Keratinocyte (primary cell): ENCODE measurements around the gene CYP17A1. TPM values are rescaled to one million over a fixed set of nuclear protein-coding genes. Genes with fewer than 3 reads are reported as not detected.

Source experiments
- DNase-seq: peaks from one replicate; pipeline ENCODE4 v3.0.0-alpha.2; 2011; ENCODE audit warnings: low read depth, missing footprints, low spot score
- FAIRE-seq: peaks from 2 replicates; lab custom pipeline; 2011; peaks lifted over from hg19 to GRCh38; lab: Jason Lieb, UNC
- H2AFZ ChIP-seq: 2 replicates; pipeline ENCODE4 v1.6.0; 2012; ENCODE audit warnings: low read length, control low read depth, inconsistent platforms; ENCODE audit not compliant: control insufficient read depth
- H3K27ac ChIP-seq: 2 replicates; pipeline ENCODE4 v1.5.1; 2011; ENCODE audit warnings: low read length; ENCODE audit not compliant: control insufficient read depth, insufficient read depth
- H3K27me3 ChIP-seq: 3 replicates; pipeline ENCODE4 v1.6.0; 2011; ENCODE audit warnings: low read length; ENCODE audit not compliant: control insufficient read depth, insufficient read depth; ENCODE audit errors: extremely low read depth
- H3K36me3 ChIP-seq, 2 experiments: 2 replicates in 1 of 2; 3 replicates in 1 of 2; pipeline ENCODE4 v1.5.1; 2011; ENCODE audit warnings: low read length in 2 of 2, mild to moderate bottlenecking in 1 of 2; ENCODE audit not compliant: control insufficient read depth in 2 of 2, insufficient read depth in 2 of 2; ENCODE audit errors: extremely low read depth in 1 of 2
- H3K4me1 ChIP-seq: 3 replicates; pipeline ENCODE4 v1.5.1; 2011; ENCODE audit warnings: low read length; ENCODE audit not compliant: control insufficient read depth, insufficient read depth; ENCODE audit errors: extremely low read depth
- H3K4me2 ChIP-seq: 3 replicates; pipeline ENCODE4 v1.6.0; 2011; ENCODE audit warnings: low read depth, low read length; ENCODE audit not compliant: control insufficient read depth, insufficient read depth; ENCODE audit errors: extremely low read depth
- H3K4me3 ChIP-seq, 3 experiments: fragments of 200-600 bp in 1 of 3; sonication (generic) in 1 of 3; 2 replicates in 2 of 3; 3 replicates in 1 of 3; pipeline ENCODE4 v1.5.1; 2011 to 2016; ENCODE audit warnings: low read length in 3 of 3, mild to moderate bottlenecking in 3 of 3, control low read depth in 2 of 3, inconsistent platforms in 1 of 3, low read depth in 1 of 3, mixed read lengths in 1 of 3, mixed run types in 1 of 3, moderate library complexity in 1 of 3; ENCODE audit not compliant: control insufficient read depth in 2 of 3, insufficient read depth in 2 of 3; ENCODE audit errors: extremely low read depth in 1 of 3
- H3K79me2 ChIP-seq: 2 replicates; pipeline ENCODE4 v1.6.0; 2012; ENCODE audit warnings: low read length; ENCODE audit not compliant: control insufficient read depth, insufficient read depth
- H3K9ac ChIP-seq: 3 replicates; pipeline ENCODE4 v1.6.0; 2011; ENCODE audit warnings: low read length; ENCODE audit not compliant: control insufficient read depth, insufficient read depth; ENCODE audit errors: extremely low read depth
- H3K9me1 ChIP-seq: 3 replicates; pipeline ENCODE4 v1.6.0; 2011; ENCODE audit warnings: low read length; ENCODE audit not compliant: control insufficient read depth, insufficient read depth; ENCODE audit errors: extremely low read depth
- H3K9me3 ChIP-seq: 2 replicates; pipeline ENCODE4 v1.5.1; 2012; ENCODE audit warnings: low read depth, low read length; ENCODE audit not compliant: control insufficient read depth
- H4K20me1 ChIP-seq: 3 replicates; pipeline ENCODE4 v1.6.0; 2011; ENCODE audit warnings: low read length; ENCODE audit not compliant: control insufficient read depth, insufficient read depth; ENCODE audit errors: extremely low read depth
- CTCF ChIP-seq, 3 experiments: IDR thresholded peaks in 1 of 3; conservative IDR thresholded peaks in 1 of 3; optimal IDR thresholded peaks in 1 of 3; 2 replicates in 2 of 3; 3 replicates in 1 of 3; pipeline versions ENCODE3 to v1.5.1; 2011; ENCODE audit warnings: low read length in 3 of 3, mild to moderate bottlenecking in 3 of 3, moderate library complexity in 2 of 3, control low read depth in 1 of 3, inconsistent platforms in 1 of 3; ENCODE audit not compliant: insufficient read depth in 2 of 3; ENCODE audit errors: extremely low read depth in 1 of 3
- EZH2 ChIP-seq: IDR thresholded peaks from one replicate; pipeline ENCODE4 v1.6.1; 2012; ENCODE audit warnings: inconsistent platforms, mild to moderate bottlenecking, low read length, moderate library complexity
- dilution Hi-C: fragments of 300-500 bp; cut with MboI; formaldehyde crosslinking; loops from one replicate; pipeline ENCODE4 v1.7.0; 2020; ENCODE audit warnings: low sequenced_read_pairs; ENCODE audit not compliant: extremely low pct_ligation_motif_present
- polyA plus RNA-seq, 5 experiments: library from polyadenylated mRNA; depleted of rRNA in 3 of 5; stranded (reverse) in 3 of 5; stranded (forward) in 1 of 5; unstranded in 1 of 5; fragments of >200 nt; gene quantifications; 1 replicate in 1 of 5; 2 replicates in 3 of 5; 3 replicates in 1 of 5; pipeline versions ENCODE4 v1.2.1 to v1.2.3, GENCODE V29; 2011 to 2012; ENCODE audit warnings: missing spikeins in 2 of 5, low read depth in 1 of 5, low replicate concordance in 1 of 5

CYP17A1 gene
- polyA plus RNA-seq, 1 donor (not counting 4 experiments of a cell fraction or from before 2014, with no cell fraction given), result not detected

GRCh38 chr10:102865620-102866019, 28.4 kb upstream of the CYP17A1 start:
- no peak for TF ChIP-seq CTCF (optimal IDR thresholded peaks at IDR 0.05 in 1 of 3, IDR thresholded peaks at IDR 0.05 in 1 of 3, conservative IDR thresholded peaks at IDR 0.05 in 1 of 3; ENCODE audit: extremely low read depth in 1 of 3, insufficient read depth in 2 of 3, low read length in 3 of 3)
- TF ChIP-seq EZH2, result no peak
- no peak overlapping the region for H2AFZ ChIP-seq

GRCh38 chr10:102863660-102864059, 26.4 kb upstream of the CYP17A1 start:
- dilution Hi-C loops, result no loop called here
- TF ChIP-seq CTCF (optimal IDR thresholded peaks at IDR 0.05 in 1 of 3, IDR thresholded peaks at IDR 0.05 in 1 of 3, conservative IDR thresholded peaks at IDR 0.05 in 1 of 3; ENCODE audit: extremely low read depth in 1 of 3, insufficient read depth in 2 of 3, low read length in 3 of 3), result no peak
- no peak for FAIRE-seq

More at GRCh38 chr10:102865620-102866019, 28.4 kb upstream of the CYP17A1 start:
- FAIRE-seq (no peak), DNase-seq (no peak)
- H3K27me3 ChIP-seq, result no peaks in the 10 kb centered on the region
- H3K9ac ChIP-seq, result no peak overlapping the region
- H3K9me3 ChIP-seq, result no peaks in the 10 kb centered on the region
- no peak overlapping the region for H3K4me3 ChIP-seq
- no peaks in the 10 kb centered on the region for H3K9me1 ChIP-seq
- no peaks in the 10 kb centered on the region for H4K20me1 ChIP-seq
- no peak overlapping the region for H3K4me2 ChIP-seq
- peaks cover 5% of the 10 kb centered on the region for H3K4me1 ChIP-seq
- no peak overlapping the region for H3K27ac ChIP-seq
- no peaks in the 10 kb centered on the region for H3K79me2 ChIP-seq
- peaks cover 0 to 1% of the 10 kb centered on the region in 2 experiments for H3K36me3 ChIP-seq
- dilution Hi-C loops, result no loop called here

More at GRCh38 chr10:102863660-102864059, 26.4 kb upstream of the CYP17A1 start:
- H3K9me3 ChIP-seq, result no peaks in the 10 kb centered on the region
- no peak overlapping the region for H3K27ac ChIP-seq
- H2AFZ ChIP-seq, result no peak overlapping the region
- no peaks in the 10 kb centered on the region for H3K27me3 ChIP-seq
- peaks cover 0 to 3% of the 10 kb centered on the region in 2 experiments for H3K36me3 ChIP-seq
- no peaks in the 10 kb centered on the region for H4K20me1 ChIP-seq
- H3K9ac ChIP-seq, result no peak overlapping the region
- no peaks in the 10 kb centered on the region for H3K4me1 ChIP-seq
- no peaks in the 10 kb centered on the region for H3K9me1 ChIP-seq
- no peak overlapping the region for H3K4me3 ChIP-seq
- DNase-seq, result no peak
- no peaks in the 10 kb centered on the region for H3K79me2 ChIP-seq
- no peak overlapping the region for H3K4me2 ChIP-seq
